Measurements from ENCODE around the gene IFI27L1. TPM values are rescaled to one million over a fixed set of nuclear protein-coding genes. Genes with fewer than 3 reads are reported as not detected.

Gene IFI27L1
- total and polyA plus RNA-seq, 2 of the 13 experiments (the other 11 are each of a cell fraction or from before 2014, with no cell fraction given) = 11.9 to 19.0 TPM

- no peak overlapping the region for H2AFZ ChIP-seq (ENCODE audit: low read length)
- H3K9me3 ChIP-seq (ENCODE audit: low read length) = no peaks in the 10 kb centered on the region
- in situ Hi-C loops (cut with HindIII; ENCODE audit: extremely low pct_ligation_motif_present, low pct_unique_long_range_greater_than_20kb) = no loop called here
- FAIRE-seq (no peak), ATAC-seq (no peak), DNase-seq (ENCODE audit: low spot score) (no peak)
- POLR2A ChIA-PET = no interaction called here
- H3K79me2 ChIP-seq (ENCODE audit: insufficient read depth, low read length) = no peaks in the 10 kb centered on the region
- intact Hi-C loops (cut with micrococcal nuclease; ENCODE audit: unreplicated experiment) = loop anchor here (5.0 kb wide), 1 partner anchor 45 kb away; the partner anchor contains the start of genes DDX24 and IFI27L1
- peaks cover 2 to 23% of the 10 kb centered on the region in 2 experiments for H3K27me3 ChIP-seq (ENCODE audit: control insufficient read depth in 1 of 2, insufficient read depth in 2 of 2, low read length in 2 of 2)
- peaks cover 32% of the 10 kb centered on the region for H3K4me1 ChIP-seq (ENCODE audit: insufficient read depth, low read length)
- WGBS (ENCODE audit: low lambda C conversion rate) = 0% methylated on average over 1 of the region's 6 CpGs
- no peaks in the 10 kb centered on the region for H4K20me1 ChIP-seq (ENCODE audit: insufficient read depth, low read length)
- no peak overlapping the region for H3K4me3 ChIP-seq (replicated peaks in 1 of 3; ENCODE audit: insufficient read depth in 1 of 3, low read depth in 2 of 3, low read length in 3 of 3)
- no peaks in the 10 kb centered on the region for H3K36me3 ChIP-seq (replicated peaks in 1 of 2; ENCODE audit: control insufficient read depth in 1 of 2, insufficient read depth in 2 of 2, low read length in 2 of 2)
- no peak overlapping the region for H3K9ac ChIP-seq (ENCODE audit: insufficient read depth, low read depth, low read length)
- H3K4me2 ChIP-seq (ENCODE audit: low read depth, low read length) = no peak overlapping the region
- no peak overlapping the region for H3K27ac ChIP-seq (ENCODE audit: extremely low read length, insufficient read depth, low read length)
- CTCF ChIA-PET (ENCODE audit: low intra/inter-chr PET ratio, low total read pairs) = no interaction called here
- no TSS peak for BruUV-seq (replicated peaks)
- no peak for TF ChIP-seq TBX3 (IDR thresholded peaks at IDR 0.05; ENCODE audit: borderline replicate concordance)
- TF ChIP-seq ZFAT (CRISPR knock-in tag; conservative IDR thresholded peaks at IDR 0.05) = no peak
- no peak for TF ChIP-seq ZNF850 (CRISPR knock-in tag; conservative IDR thresholded peaks at IDR 0.05)
- no peak for TF ChIP-seq KLF16 (CRISPR knock-in tag; IDR thresholded peaks at IDR 0.05)
- TF ChIP-seq THAP8 (CRISPR knock-in tag; IDR thresholded peaks at IDR 0.05; ENCODE audit: borderline replicate concordance) = no peak
- no peak for TF ChIP-seq TRIM24 (CRISPR knock-in tag; IDR thresholded peaks at IDR 0.05)
- no peak for TF ChIP-seq ZNF329 (CRISPR knock-in tag; IDR thresholded peaks at IDR 0.05; ENCODE audit: low read depth)
- TF ChIP-seq, protein P1, sequence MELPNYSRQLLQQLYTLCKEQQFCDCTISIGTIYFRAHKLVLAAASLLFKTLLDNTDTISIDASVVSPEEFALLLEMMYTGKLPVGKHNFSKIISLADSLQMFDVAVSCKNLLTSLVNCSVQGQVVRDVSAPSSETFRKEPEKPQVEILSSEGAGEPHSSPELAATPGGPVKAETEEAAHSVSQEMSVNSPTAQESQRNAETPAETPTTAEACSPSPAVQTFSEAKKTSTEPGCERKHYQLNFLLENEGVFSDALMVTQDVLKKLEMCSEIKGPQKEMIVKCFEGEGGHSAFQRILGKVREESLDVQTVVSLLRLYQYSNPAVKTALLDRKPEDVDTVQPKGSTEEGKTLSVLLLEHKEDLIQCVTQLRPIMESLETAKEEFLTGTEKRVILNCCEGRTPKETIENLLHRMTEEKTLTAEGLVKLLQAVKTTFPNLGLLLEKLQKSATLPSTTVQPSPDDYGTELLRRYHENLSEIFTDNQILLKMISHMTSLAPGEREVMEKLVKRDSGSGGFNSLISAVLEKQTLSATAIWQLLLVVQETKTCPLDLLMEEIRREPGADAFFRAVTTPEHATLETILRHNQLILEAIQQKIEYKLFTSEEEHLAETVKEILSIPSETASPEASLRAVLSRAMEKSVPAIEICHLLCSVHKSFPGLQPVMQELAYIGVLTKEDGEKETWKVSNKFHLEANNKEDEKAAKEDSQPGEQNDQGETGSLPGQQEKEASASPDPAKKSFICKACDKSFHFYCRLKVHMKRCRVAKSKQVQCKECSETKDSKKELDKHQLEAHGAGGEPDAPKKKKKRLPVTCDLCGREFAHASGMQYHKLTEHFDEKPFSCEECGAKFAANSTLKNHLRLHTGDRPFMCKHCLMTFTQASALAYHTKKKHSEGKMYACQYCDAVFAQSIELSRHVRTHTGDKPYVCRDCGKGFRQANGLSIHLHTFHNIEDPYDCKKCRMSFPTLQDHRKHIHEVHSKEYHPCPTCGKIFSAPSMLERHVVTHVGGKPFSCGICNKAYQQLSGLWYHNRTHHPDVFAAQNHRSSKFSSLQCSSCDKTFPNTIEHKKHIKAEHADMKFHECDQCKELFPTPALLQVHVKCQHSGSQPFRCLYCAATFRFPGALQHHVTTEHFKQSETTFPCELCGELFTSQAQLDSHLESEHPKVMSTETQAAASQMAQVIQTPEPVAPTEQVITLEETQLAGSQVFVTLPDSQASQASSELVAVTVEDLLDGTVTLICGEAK (IDR thresholded peaks at IDR 0.05) = no peak
- TF ChIP-seq, protein P1 (CRISPR knock-in tag; IDR thresholded peaks at IDR 0.05) = no peak
- no peak for TF ChIP-seq ZNF841 (CRISPR knock-in tag; IDR thresholded peaks at IDR 0.05; ENCODE audit: borderline replicate concordance)
- TF ChIP-seq ZNF350 (CRISPR knock-in tag; IDR thresholded peaks at IDR 0.05; ENCODE audit: borderline replicate concordance, low read depth) = no peak
- no peak for TF ChIP-seq ZNF678 (CRISPR knock-in tag; IDR thresholded peaks at IDR 0.05)
- no peak for TF ChIP-seq HOXA9 (CRISPR knock-in tag; IDR thresholded peaks at IDR 0.05; ENCODE audit: borderline replicate concordance)
- no peak for TF ChIP-seq SALL2 (CRISPR knock-in tag; IDR thresholded peaks at IDR 0.05)
- no peak for TF ChIP-seq POLR2G (IDR thresholded peaks at IDR 0.05; ENCODE audit: low read depth, low read length)
Observed at GRCh38 chr14:94127330-94127729, 46.2 kb downstream of the IFI27L1 start.
